Activated CD8-positive, alpha-beta memory T cell treated with anti-CD3 and anti-CD28 coated beads, Interleukin-2, amount 10 ng/mL, durations not matched to agents 7 days and 5 days (primary cell): ENCODE measurements around the gene MFF. TPM values are rescaled to one million over a fixed set of nuclear protein-coding genes. Genes with fewer than 3 reads are reported as not detected.

Experiments used
- ATAC-seq: fragments of 150-1000 bp; cut with Tn5 transposase; one replicate; pipeline ENCODE4 v1.10.0; 2021; ENCODE audit warnings: moderate library complexity
- CTCF ChIA-PET: fragments of 350-600 bp; sonication (Branson Sonifier 250); formaldehyde crosslinking; loops from one replicate; lab custom pipeline; 2021; ENCODE audit warnings: antibody characterized with exemption; lab: Charles Lee
- DNase-seq: peaks from one replicate; pipeline ENCODE4 v3.0.0-alpha.2; 2020
- H3K27ac Mint-ChIP-seq: one replicate; pipeline ENCODE4 v1.8.0; 2021; ENCODE audit warnings: mild to moderate bottlenecking, mixed read lengths
- H3K27me3 Mint-ChIP-seq: one replicate; pipeline ENCODE4 v1.8.0; 2021; ENCODE audit warnings: mixed read lengths
- H3K36me3 Mint-ChIP-seq: one replicate; pipeline ENCODE4 v1.8.0; 2021; ENCODE audit warnings: mild to moderate bottlenecking, mixed read lengths
- H3K4me1 Mint-ChIP-seq: one replicate; pipeline ENCODE4 v1.8.0; 2021; ENCODE audit warnings: mixed read lengths
- H3K4me3 Mint-ChIP-seq: one replicate; pipeline ENCODE4 v1.8.0; 2021; ENCODE audit warnings: mild to moderate bottlenecking, moderate library complexity, mixed read lengths
- H3K9me3 Mint-ChIP-seq: one replicate; pipeline ENCODE4 v1.8.0; 2022; ENCODE audit warnings: low read depth, mixed read lengths
- total RNA-seq, 2 experiments: library from RNA; stranded (reverse); gene quantifications; one replicate each; pipeline ENCODE4 v1.2.3, GENCODE V29; 2021

MFF gene
- total RNA-seq, 2 experiments from 2014 or later = 63.7 to 70.6 TPM

DNA sequence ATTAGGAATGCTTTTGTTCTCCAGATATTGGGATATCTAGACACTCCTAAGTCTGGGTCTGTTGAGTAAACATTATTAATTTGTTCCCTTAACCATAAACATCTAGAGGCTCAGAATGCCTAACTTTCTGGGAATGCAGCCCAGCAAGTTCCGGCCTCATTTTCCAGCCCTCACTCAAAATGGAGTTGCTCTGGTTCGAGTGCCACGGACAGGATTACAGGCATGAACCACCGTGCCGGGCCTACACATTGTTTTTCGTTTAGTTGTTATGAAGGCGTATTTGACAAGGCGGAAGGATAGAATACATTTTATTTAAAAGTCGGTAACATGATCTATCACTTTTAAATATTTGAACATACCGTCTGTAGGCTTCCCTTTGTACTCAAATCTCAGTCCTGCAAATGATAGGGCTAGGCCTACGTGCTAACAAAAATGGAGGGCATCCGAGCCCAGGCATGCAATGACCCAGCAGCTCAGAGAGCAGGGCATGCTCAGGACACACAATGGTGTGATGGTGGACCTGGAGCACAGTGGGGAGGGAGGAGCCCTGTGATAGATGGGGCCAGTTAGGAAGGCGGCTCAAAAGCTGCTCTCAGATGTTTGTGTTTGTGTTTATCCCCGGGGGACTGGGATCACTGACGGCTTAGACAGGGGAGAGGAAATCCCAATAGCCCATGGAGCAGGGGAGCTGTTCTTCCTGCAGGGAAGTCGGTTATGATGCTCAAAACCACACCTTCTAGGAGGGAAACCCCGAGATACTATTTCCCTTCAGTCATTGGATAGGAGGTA is 65.6 kb downstream of the MFF start:
- Mint-ChIP-seq H3K4me1 (peaks cover 5% of the 10 kb centered on the region), H3K4me3 (no peak overlapping the region), H3K9me3 (no peaks in the 10 kb centered on the region), H3K36me3 (no peaks in the 10 kb centered on the region), H3K27ac (no peak overlapping the region), H3K27me3 (peaks cover 6% of the 10 kb centered on the region)
- no peak for DNase-seq
- CTCF ChIA-PET = no interaction called here
- no peak for ATAC-seq

DNA sequence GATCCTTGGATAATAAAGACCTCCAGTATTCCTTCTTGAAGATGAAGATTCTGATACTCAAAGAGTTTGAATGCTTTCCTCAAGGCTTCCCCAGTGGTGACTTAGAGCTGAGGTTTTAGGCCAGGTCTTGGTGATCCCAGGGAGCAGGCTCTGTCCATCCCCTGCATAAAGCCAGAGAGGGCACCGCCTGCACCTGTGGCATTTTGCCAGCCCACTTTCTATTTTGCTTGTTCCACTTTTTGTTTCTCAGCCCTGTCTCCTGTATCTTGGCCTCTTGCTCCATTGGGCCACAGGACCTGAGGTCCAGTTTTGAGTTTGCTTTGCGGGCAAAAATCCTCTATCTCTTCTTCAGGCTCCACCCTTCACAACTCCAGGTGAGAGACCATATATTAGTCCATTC is 69.3 kb downstream of the MFF start:
- CTCF ChIA-PET = interaction anchor here (1.2 kb wide), 1 partner anchor 11 kb away, joined by 3 read pairs; no protein-coding TSS in a partner anchor
- H3K27ac Mint-ChIP-seq = no peak overlapping the region
- ATAC-seq = no peak

DNA sequence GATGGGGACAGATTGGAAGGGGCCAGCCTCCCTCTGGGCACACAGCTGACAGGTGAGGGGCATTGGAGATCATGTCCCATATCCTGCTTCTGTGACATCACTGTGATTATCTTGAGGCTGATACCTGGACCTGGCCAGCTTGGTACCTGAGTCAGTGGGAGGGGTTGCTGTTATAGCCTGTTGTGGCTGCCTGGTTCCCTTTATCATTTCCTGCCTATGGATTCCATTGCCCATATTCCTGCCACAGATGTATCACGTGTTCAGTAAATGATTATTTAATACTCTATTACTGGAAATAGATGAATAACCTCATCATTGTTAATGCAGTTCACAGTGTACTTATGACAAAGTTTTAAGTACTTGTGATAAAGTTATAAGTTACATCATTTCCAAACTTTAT is 70.5 kb downstream of the MFF start:
- H3K4me3 Mint-ChIP-seq = no peak overlapping the region
- ATAC-seq = no peak

More for the DNA sequence above, 69.3 kb downstream of the MFF start:
- no peaks in the 10 kb centered on the region for H3K36me3 Mint-ChIP-seq
- no peak for DNase-seq
- H3K9me3 Mint-ChIP-seq = no peaks in the 10 kb centered on the region
- H3K4me3 Mint-ChIP-seq = no peak overlapping the region
- no peaks in the 10 kb centered on the region for H3K27me3 Mint-ChIP-seq
- H3K4me1 Mint-ChIP-seq = peaks cover 5% of the 10 kb centered on the region

DNA sequence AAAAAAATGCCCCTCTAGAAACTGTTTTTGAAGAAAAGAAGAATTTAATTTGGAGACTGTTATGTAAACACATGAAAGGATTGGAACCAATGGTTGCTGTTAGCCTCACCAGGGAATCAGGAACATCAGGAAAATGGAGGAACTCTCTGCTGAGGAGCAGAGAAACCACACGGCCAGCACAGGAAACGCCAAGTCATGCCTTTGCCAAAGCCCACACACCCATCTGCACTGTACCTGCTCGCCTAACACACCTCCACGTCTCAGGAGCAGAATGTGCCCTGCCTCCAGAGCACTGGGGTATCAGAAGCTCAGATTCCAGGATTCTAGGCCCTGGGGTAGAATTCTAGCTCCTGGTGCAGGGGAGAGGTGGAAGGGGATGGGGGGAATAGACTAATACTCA is 72.5 kb downstream of the MFF start:
- no peak for DNase-seq
- H3K27me3 Mint-ChIP-seq = peaks cover 2% of the 10 kb centered on the region
- no peaks in the 10 kb centered on the region for H3K36me3 Mint-ChIP-seq
- no peak overlapping the region for H3K4me3 Mint-ChIP-seq
- no peak overlapping the region for H3K27ac Mint-ChIP-seq
- H3K4me1 Mint-ChIP-seq = peaks cover 5% of the 10 kb centered on the region
- no peaks in the 10 kb centered on the region for H3K9me3 Mint-ChIP-seq
- ATAC-seq = no peak
- CTCF ChIA-PET = no interaction called here

More for the DNA sequence above, 70.5 kb downstream of the MFF start:
- CTCF ChIA-PET = no interaction called here
- DNase-seq = no peak
- no peaks in the 10 kb centered on the region for H3K36me3 Mint-ChIP-seq
- H3K9me3 Mint-ChIP-seq = no peaks in the 10 kb centered on the region
- peaks cover 5% of the 10 kb centered on the region for H3K4me1 Mint-ChIP-seq
- no peak overlapping the region for H3K27ac Mint-ChIP-seq
- no peaks in the 10 kb centered on the region for H3K27me3 Mint-ChIP-seq

DNA sequence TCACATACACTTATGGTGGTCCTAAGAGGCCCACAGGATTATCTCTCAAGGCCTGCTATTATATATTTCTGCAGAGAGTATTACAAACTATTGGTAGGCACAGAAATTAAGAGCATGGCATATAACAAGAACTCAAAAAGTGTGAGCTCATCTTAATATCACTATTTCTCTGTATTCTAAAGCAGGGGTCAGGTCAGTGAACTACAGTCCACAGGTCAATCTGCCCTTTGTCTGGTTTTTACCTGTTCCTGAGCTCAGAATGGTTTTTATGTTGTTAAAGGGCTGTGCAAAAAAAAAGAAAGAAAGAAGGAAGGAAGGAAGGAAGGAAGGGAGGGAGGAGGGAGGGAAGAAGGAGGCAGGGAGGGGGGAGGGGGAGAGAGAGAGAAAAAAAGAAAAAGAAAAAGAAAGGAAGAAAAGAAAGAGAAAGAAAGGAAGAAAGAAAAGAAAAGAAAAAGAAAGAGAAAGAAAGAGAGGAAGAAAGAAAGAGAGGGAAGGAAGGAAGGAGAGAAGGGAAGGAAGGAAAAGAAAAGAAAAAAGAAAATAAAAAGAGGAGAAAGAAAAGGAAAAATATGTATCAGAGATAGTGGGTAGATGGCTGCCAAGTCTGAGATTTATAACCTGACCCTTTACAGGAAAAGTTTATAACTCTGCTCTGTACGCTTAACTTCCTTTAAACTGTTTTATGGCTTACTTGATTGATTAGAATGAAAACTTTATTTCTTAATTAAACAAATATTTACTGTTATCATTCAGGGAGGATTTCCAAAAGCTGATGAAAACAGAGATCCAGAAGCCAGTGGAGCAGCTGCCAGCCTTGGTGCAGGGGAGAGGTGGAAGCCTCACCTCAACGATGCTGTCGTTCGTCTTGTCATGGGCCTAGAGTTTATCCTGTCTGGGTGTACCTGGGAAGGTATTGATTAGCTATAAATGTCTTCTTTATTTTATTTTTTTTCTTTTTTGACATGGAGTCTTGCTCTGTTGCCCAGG is 73.9 kb downstream of the MFF start:
- peaks cover 2% of the 10 kb centered on the region for H3K27me3 Mint-ChIP-seq
- CTCF ChIA-PET = no interaction called here
- no peak for ATAC-seq
- peaks cover 5% of the 10 kb centered on the region for H3K4me1 Mint-ChIP-seq
- no peaks in the 10 kb centered on the region for H3K36me3 Mint-ChIP-seq
- H3K27ac Mint-ChIP-seq = no peak overlapping the region
- H3K9me3 Mint-ChIP-seq = no peaks in the 10 kb centered on the region
- no peak overlapping the region for H3K4me3 Mint-ChIP-seq
- DNase-seq = no peak

DNA sequence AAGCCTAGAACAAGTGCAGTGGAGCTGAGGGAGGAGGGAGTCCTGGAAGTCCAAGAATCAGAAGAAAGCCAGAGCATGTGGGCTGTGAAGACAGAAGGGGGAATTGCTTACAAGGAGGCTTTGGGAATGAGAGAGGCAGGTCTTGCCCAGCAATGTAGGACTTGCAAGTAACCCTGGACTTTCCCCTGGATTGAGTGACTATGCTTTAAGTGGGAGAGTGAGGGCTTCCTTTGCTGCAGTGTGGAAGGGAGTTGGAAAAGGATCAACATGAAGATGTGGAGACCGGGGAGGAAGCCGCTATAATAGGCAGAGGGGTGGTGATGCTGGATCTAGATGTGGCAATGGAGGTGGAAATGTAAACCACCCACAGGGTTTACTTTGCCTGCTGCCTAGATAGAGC is 76.5 kb downstream of the MFF start:
- no peak overlapping the region for H3K27ac Mint-ChIP-seq
- H3K4me1 Mint-ChIP-seq = peaks cover 10% of the 10 kb centered on the region
- H3K9me3 Mint-ChIP-seq = no peaks in the 10 kb centered on the region
- no peaks in the 10 kb centered on the region for H3K36me3 Mint-ChIP-seq
- no peak for ATAC-seq
- CTCF ChIA-PET = no interaction called here
- peaks cover 2% of the 10 kb centered on the region for H3K27me3 Mint-ChIP-seq
- no peak overlapping the region for H3K4me3 Mint-ChIP-seq
- no peak for DNase-seq

DNA sequence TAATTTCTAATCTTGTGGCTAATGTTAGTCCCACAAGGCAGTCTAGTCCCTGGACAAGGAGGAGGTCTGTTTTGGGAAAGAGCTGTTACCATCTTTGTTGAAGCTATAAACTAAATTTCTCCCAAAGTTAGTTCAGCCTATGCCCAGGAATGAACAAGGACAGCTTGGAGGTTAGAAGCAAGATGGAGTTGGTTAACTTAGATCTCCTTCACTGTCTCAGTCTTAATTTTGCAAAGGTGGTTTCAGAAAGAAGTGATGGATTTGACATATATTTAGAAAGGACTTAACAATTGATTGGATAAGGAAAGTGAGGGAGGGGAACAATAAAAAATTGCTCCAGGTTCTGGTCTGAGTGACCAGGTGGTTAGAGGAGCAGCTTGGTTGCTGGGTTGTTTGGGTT is 77.3 kb downstream of the MFF start:
- DNase-seq (no peak), ATAC-seq (no peak)
- Mint-ChIP-seq H3K27me3 (peaks cover 2% of the 10 kb centered on the region), H3K4me3 (no peak overlapping the region), H3K4me1 (peaks cover 12% of the 10 kb centered on the region), H3K36me3 (no peaks in the 10 kb centered on the region), H3K9me3 (no peaks in the 10 kb centered on the region), H3K27ac (no peak overlapping the region)
- CTCF ChIA-PET = no interaction called here

DNA sequence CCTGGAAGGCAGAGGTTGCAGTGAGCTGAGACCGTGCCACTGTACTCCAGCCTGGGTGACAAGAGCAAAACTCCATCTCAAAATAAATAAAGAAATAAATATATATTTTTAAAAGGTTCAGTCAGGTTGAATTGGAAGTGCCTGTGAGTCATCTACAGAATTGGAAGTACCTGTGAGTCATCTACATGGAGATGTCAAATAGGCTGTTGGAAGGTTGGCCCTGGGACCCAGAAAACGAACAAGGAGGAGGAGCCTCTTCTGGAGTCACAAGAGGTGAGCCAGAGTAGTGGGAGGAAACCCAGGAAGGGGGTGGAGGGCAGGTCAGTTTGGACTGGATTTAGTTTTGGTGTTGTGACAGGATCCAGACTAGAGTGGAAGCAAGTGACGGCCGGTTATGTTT is 77.9 kb downstream of the MFF start:
- DNase-seq (no peak), ATAC-seq (no peak)
- no peak overlapping the region for H3K4me3 Mint-ChIP-seq
- no peaks in the 10 kb centered on the region for H3K36me3 Mint-ChIP-seq
- no peak overlapping the region for H3K27ac Mint-ChIP-seq
- CTCF ChIA-PET = no interaction called here
- H3K9me3 Mint-ChIP-seq = no peaks in the 10 kb centered on the region
- peaks cover 9% of the 10 kb centered on the region for H3K4me1 Mint-ChIP-seq
- H3K27me3 Mint-ChIP-seq = peaks cover 2% of the 10 kb centered on the region

DNA sequence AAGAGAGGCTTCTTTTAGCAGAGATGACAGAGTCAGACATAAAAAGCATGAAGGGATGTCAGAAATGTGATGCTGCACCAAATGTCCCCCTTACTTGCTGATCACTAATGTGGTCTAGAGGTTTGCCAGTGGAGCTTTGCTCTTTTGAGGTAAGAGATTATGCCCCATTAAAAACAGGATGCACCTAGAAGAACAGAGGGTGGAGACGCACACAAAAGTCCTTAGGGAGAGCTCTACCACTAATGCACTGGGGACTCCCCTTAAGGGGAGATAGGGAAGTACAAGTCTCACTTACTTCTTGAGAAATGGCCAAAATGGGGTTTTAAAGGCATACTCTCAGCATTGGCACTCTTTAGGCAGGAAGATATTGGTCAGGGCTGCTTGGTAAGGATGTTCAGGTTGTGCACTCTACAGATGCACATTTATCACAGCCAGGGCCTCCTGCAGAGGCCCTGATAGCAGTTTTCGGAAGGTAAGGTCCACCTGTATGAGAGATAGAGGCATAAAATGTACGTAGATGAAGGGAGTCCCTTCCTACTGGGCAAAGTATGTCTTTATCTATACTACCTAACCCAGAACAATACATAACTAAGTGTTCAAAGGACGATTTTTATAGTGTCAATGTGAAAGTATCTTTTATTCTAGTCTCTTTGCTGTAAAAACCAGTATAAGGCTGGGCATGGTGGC is 79.7 kb downstream of the MFF start:
- CTCF ChIA-PET = interaction anchor here (1.0 to 1.8 kb wide), 2 partner anchors 69 to 70 kb away, joined by 3 to 4 read pairs; no protein-coding TSS in a partner anchor
- H3K36me3 Mint-ChIP-seq = no peaks in the 10 kb centered on the region
- H3K4me3 Mint-ChIP-seq = no peak overlapping the region
- peaks cover 7% of the 10 kb centered on the region for H3K4me1 Mint-ChIP-seq
- ATAC-seq (no peak), DNase-seq (no peak)
- peaks cover 2% of the 10 kb centered on the region for H3K27me3 Mint-ChIP-seq
- H3K27ac Mint-ChIP-seq = no peak overlapping the region
- no peaks in the 10 kb centered on the region for H3K9me3 Mint-ChIP-seq

DNA sequence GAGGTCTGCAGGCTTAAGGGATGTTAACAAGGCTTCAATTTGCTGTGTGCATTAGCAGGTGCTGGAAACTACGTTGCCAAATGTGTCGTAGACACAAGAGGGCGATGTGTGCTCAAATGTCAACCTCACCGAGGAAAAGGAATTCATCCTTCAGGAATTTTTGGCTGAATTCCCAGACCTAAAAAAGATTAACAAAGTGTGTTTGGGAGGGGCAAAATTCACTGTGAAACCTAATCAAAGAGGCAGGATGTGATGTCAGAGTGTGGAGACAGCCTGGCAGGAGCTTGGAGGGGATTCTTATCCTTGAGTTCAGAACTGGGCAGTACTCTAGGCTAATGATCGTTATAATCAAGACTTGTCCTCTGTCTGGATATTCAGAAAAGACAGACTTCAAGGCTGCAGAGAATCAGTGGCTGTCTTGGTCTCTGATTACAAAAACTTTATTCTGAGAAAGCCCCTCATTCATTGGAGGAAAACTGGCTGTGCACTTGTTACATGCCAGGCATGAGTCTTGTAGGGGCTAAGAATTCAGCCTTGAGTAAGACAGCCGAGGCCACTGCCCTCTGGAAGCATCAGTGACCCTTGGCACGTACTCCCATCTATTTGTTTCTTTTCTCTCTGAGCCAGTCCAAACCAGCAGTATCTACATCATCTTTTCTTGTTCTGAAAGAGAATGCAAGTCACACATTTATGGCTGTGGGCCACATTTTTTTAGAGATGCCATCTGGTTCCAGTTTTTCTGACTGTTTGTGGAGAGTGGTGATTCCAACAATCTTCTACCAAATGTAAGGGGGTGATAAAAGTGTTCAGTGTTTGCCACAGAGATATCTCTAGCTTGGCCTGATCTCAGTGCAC is 81.4 kb downstream of the MFF start:
- peaks cover 14% of the 10 kb centered on the region for H3K4me1 Mint-ChIP-seq
- H3K9me3 Mint-ChIP-seq = no peaks in the 10 kb centered on the region
- H3K36me3 Mint-ChIP-seq = no peaks in the 10 kb centered on the region
- H3K4me3 Mint-ChIP-seq = no peak overlapping the region
- ATAC-seq (no peak), DNase-seq (no peak)
- CTCF ChIA-PET = interaction anchor here (0.8 to 1.8 kb wide), 7 partner anchors 9 to 238 kb away, joined by 3 to 4 read pairs (median 3); no protein-coding TSS in a partner anchor
- no peaks in the 10 kb centered on the region for H3K27me3 Mint-ChIP-seq
- no peak overlapping the region for H3K27ac Mint-ChIP-seq
